HepG2 (cell line): ENCODE data around the gene POLR1H. TPM values are rescaled to one million over a fixed set of nuclear protein-coding genes. Genes with fewer than 3 reads are reported as not detected.

Experiments
- CEBPG ChIP-seq: IDR thresholded peaks from 2 replicates; pipeline ENCODE4 v1.6.1; 2016
- CREB1 ChIP-seq, 2 experiments: fragments of 450-650 bp in 1 of 2; IDR thresholded peaks; 2 replicates each; pipeline ENCODE4 v1.6.1; 2016 to 2017; ENCODE audit warnings: control low read depth in 1 of 2, mild to moderate bottlenecking in 1 of 2, missing compliant biosample characterization in 1 of 2, missing genetic modification characterization in 1 of 2
- HOXA9 ChIP-seq: sonication (generic); formaldehyde crosslinking; IDR thresholded peaks from 2 replicates; pipeline ENCODE4 v1.8.1; 2022; ENCODE audit warnings: missing genetic modification reagents, mild to moderate bottlenecking, moderate library complexity, borderline replicate concordance
- KAT8 ChIP-seq: IDR thresholded peaks from 2 replicates; pipeline ENCODE4 v1.6.1; 2016; ENCODE audit warnings: missing genetic modification reagents, missing compliant biosample characterization
- MXI1 ChIP-seq: IDR thresholded peaks from 3 replicates; pipeline ENCODE4 v1.6.1; 2012; ENCODE audit warnings: low read depth, low read length, inconsistent platforms, borderline replicate concordance
- NCOR1 ChIP-seq: fragments of 200-600 bp; sonication (generic); IDR thresholded peaks from 2 replicates; pipeline ENCODE4 v1.7.0; 2017; ENCODE audit warnings: antibody characterized with exemption, low read length, borderline replicate concordance
- RBAK ChIP-seq: sonication (generic); formaldehyde crosslinking; IDR thresholded peaks from 2 replicates; pipeline ENCODE4 v1.5.1; 2020; ENCODE audit warnings: mild to moderate bottlenecking, missing genetic modification reagents
- SIN3B ChIP-seq: fragments of 150-350 bp; IDR thresholded peaks from 2 replicates; pipeline ENCODE4 v1.6.1; 2014; ENCODE audit warnings: low read length
- SKI ChIP-seq: fragments of 450-650 bp; IDR thresholded peaks from one replicate; pipeline ENCODE4 v1.6.1; 2018; ENCODE audit warnings: mild to moderate bottlenecking; ENCODE audit not compliant: partially characterized antibody
- SYNCRIP ChIP-seq: fragments of 200-400 bp; formaldehyde crosslinking; IDR thresholded peaks from 2 replicates; pipeline ENCODE4 v1.6.1; 2018; ENCODE audit warnings: mild to moderate bottlenecking, low read depth, low read length; ENCODE audit not compliant: insufficient read depth
- TAF15 ChIP-seq: fragments of 200-400 bp; formaldehyde crosslinking; IDR thresholded peaks from one replicate; pipeline ENCODE4 v1.6.1; 2018; ENCODE audit warnings: mild to moderate bottlenecking, low read depth, low read length; ENCODE audit not compliant: poor library complexity, severe bottlenecking
- TBX3 ChIP-seq: fragments of 450-650 bp; IDR thresholded peaks from 2 replicates; pipeline ENCODE4 v1.6.1; 2017; ENCODE audit warnings: antibody characterized with exemption, mild to moderate bottlenecking, inconsistent platforms, borderline replicate concordance
- ZFX ChIP-seq: sonication (generic); formaldehyde crosslinking; IDR thresholded peaks from 2 replicates; pipeline ENCODE4 v1.4.0; 2020; ENCODE audit warnings: mild to moderate bottlenecking, low read depth, missing genetic modification reagents, moderate library complexity
- ZMYM2 ChIP-seq: sonication (generic); formaldehyde crosslinking; IDR thresholded peaks from 2 replicates; pipeline ENCODE4 v1.8.0; 2022; ENCODE audit warnings: mild to moderate bottlenecking, missing genetic modification reagents
- ZNF20 ChIP-seq: sonication (generic); formaldehyde crosslinking; IDR thresholded peaks from 2 replicates; pipeline ENCODE4 v1.4.0; 2020; ENCODE audit warnings: mild to moderate bottlenecking, moderate library complexity, missing genetic modification reagents
- ZNF562 ChIP-seq: sonication (generic); formaldehyde crosslinking; IDR thresholded peaks from 2 replicates; pipeline ENCODE4 v1.8.0; 2022; ENCODE audit warnings: missing genetic modification reagents, borderline replicate concordance
- ZNF607 ChIP-seq: sonication (generic); formaldehyde crosslinking; IDR thresholded peaks from 2 replicates; pipeline ENCODE4 v1.5.1; 2020; ENCODE audit warnings: missing genetic modification reagents, mild to moderate bottlenecking, borderline replicate concordance
- ZNF652 ChIP-seq: IDR thresholded peaks from 2 replicates; pipeline ENCODE4 v1.6.1; 2016; ENCODE audit warnings: low read depth, borderline replicate concordance
- ZNF709 ChIP-seq: sonication (generic); formaldehyde crosslinking; IDR thresholded peaks from 2 replicates; pipeline ENCODE4 v1.5.0; 2020; ENCODE audit warnings: mild to moderate bottlenecking, missing genetic modification reagents
- ZSCAN20 ChIP-seq: sonication (generic); formaldehyde crosslinking; IDR thresholded peaks from 2 replicates; pipeline ENCODE4 v1.4.0; 2020; ENCODE audit warnings: missing genetic modification reagents, mild to moderate bottlenecking, borderline replicate concordance
- polyA plus RNA-seq, 8 experiments: library from polyadenylated mRNA; depleted of rRNA in 3 of 8; stranded (reverse) in 7 of 8; unstranded in 1 of 8; fragments of >200 nt; fragmentation: Illumina TruSeq in 4 of 8; extraction: Trizol in 4 of 8; gene quantifications; 2 replicates each; pipeline versions ENCODE4 v1.2.1 to v1.2.3, GENCODE V29; 2011 to 2016; ENCODE audit warnings: low read depth in 4 of 8, missing spikeins in 1 of 8, mixed read lengths in 1 of 8; ENCODE audit not compliant: insufficient read depth in 1 of 8
- total RNA-seq, 5 experiments: library from RNA; depleted of rRNA; stranded (reverse); fragments of >200 nt; fragmentation: Illumina TruSeq; extraction: Trizol; gene quantifications; 2 replicates each; pipeline ENCODE4 v1.2.3, GENCODE V29; 2016; ENCODE audit warnings: low read depth in 1 of 5
- TF ChIP-seq, protein P1 (sequence below): sonication (generic); formaldehyde crosslinking; IDR thresholded peaks from 2 replicates; pipeline ENCODE4 v1.4.0; 2020; ENCODE audit warnings: missing genetic modification reagents, borderline replicate concordance
- TF ChIP-seq, protein P2 (sequence below): sonication (generic); formaldehyde crosslinking; IDR thresholded peaks from 2 replicates; pipeline ENCODE4 v1.4.0; 2020; ENCODE audit warnings: missing genetic modification reagents
- TF ChIP-seq, protein P3 (sequence below): IDR thresholded peaks from 2 replicates; pipeline ENCODE4 v1.6.1; 2016

POLR1H gene
- total and polyA plus RNA-seq, 2 of the 13 experiments (the other 11 are each of a cell fraction or from before 2014, with no cell fraction given), result 61.4 to 79.8 TPM

DNA sequence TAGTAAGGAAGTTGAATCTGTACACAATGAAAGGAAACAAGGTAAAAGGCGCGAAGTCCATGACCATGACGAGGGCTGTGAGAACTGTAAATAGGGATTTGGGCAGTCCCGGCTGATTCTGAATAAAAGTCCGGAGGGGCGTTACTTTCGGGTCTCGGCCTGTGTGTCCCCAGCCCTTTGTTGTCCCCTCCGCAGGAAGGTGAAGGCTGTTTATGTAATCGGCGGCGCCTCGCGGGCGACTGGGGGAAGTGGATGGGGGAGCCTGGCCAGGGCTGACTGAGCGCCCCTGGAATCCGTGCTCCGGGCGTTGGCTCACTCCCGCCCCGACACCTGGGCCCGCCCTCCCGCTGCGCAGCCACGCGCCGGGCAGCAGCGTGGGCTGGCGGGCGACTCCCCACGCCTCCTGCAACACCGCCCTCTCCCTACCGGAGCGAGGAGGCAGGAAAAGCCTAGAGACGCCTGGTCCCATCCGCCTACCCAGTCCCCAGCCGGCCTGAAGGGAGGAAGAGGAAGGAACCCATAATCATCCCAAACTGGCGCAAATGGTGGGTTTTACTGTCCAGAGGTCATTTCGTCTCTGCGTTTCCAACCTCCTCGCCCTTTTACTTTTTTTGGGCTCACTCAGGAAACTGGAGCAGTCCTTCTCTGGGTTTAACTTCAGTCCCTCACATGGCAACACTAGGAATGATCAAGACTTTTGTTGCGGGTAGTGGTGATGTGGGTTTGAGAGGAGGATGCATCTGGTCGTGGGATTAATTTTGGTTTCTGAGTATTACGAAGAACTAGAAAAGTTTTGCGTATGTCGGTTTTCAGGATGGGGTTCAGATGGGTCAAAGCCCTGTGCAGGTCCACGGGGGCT lies 39.7 kb downstream of the POLR1H start (continued):
- TF ChIP-seq, protein P1, sequence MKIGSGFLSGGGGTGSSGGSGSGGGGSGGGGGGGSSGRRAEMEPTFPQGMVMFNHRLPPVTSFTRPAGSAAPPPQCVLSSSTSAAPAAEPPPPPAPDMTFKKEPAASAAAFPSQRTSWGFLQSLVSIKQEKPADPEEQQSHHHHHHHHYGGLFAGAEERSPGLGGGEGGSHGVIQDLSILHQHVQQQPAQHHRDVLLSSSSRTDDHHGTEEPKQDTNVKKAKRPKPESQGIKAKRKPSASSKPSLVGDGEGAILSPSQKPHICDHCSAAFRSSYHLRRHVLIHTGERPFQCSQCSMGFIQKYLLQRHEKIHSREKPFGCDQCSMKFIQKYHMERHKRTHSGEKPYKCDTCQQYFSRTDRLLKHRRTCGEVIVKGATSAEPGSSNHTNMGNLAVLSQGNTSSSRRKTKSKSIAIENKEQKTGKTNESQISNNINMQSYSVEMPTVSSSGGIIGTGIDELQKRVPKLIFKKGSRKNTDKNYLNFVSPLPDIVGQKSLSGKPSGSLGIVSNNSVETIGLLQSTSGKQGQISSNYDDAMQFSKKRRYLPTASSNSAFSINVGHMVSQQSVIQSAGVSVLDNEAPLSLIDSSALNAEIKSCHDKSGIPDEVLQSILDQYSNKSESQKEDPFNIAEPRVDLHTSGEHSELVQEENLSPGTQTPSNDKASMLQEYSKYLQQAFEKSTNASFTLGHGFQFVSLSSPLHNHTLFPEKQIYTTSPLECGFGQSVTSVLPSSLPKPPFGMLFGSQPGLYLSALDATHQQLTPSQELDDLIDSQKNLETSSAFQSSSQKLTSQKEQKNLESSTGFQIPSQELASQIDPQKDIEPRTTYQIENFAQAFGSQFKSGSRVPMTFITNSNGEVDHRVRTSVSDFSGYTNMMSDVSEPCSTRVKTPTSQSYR, result peak; percentile 62
- TF ChIP-seq RBAK (no peak), TBX3 (peak; percentile 58; the same call in 1 of the 2 replicates), SYNCRIP (no peak), ZNF652 (CRISPR knock-in tag) (no peak), ZFX (CRISPR knock-in tag) (peak; percentile 49), NCOR1 (peak; percentile 78), ZNF20 (CRISPR knock-in tag) (no peak), ZSCAN20 (CRISPR knock-in tag) (no peak), CEBPG (peak; percentile 75), CREB1 (IDR thresholded peaks at IDR 0.05) (peak; percentile 47; the same call in 1 of the 2 replicates), CREB1 (CRISPR knock-in tag; IDR thresholded peaks at IDR 0.05) (no peak), TAF15 (no peak), SKI (peak; percentile 60), ZNF562 (CRISPR knock-in tag) (no peak), ZNF607 (CRISPR knock-in tag) (peak; percentile 61; the same call in 1 of the 2 replicates), KAT8 (CRISPR knock-in tag) (peak; percentile 84), ZNF709 (peak; percentile 76; the same call in 1 of the 2 replicates), ZMYM2 (CRISPR knock-in tag) (no peak), HOXA9 (CRISPR knock-in tag) (no peak; the same call in 1 of the 2 replicates), MXI1 (peak; percentile 83; the same call in 1 of the 3 replicates), SIN3B (no peak)
- TF ChIP-seq, protein P2, sequence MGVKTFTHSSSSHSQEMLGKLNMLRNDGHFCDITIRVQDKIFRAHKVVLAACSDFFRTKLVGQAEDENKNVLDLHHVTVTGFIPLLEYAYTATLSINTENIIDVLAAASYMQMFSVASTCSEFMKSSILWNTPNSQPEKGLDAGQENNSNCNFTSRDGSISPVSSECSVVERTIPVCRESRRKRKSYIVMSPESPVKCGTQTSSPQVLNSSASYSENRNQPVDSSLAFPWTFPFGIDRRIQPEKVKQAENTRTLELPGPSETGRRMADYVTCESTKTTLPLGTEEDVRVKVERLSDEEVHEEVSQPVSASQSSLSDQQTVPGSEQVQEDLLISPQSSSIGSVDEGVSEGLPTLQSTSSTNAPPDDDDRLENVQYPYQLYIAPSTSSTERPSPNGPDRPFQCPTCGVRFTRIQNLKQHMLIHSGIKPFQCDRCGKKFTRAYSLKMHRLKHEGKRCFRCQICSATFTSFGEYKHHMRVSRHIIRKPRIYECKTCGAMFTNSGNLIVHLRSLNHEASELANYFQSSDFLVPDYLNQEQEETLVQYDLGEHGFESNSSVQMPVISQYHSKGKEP, result no peak
- TF ChIP-seq, protein P3, sequence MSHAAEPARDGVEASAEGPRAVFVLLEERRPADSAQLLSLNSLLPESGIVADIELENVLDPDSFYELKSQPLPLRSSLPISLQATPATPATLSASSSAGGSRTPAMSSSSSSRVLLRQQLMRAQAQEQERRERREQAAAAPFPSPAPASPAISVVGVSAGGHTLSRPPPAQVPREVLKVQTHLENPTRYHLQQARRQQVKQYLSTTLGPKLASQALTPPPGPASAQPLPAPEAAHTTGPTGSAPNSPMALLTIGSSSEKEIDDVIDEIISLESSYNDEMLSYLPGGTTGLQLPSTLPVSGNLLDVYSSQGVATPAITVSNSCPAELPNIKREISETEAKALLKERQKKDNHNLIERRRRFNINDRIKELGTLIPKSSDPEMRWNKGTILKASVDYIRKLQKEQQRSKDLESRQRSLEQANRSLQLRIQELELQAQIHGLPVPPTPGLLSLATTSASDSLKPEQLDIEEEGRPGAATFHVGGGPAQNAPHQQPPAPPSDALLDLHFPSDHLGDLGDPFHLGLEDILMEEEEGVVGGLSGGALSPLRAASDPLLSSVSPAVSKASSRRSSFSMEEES (CRISPR knock-in tag), result peak; percentile 70
